Peyer's patch (tissue), 4 donors: Measurements from ENCODE around the gene BEST4.

ENCODE experiments used
- CTCF ChIP-seq, 6 experiments: fragments of 450-650 bp in 4 of 6; fragments of 200-600 bp in 2 of 6; sonication (generic) in 1 of 6; IDR thresholded peaks; one replicate each; pipeline ENCODE4 v1.5.1; 2017 to 2019; ENCODE audit warnings: antibody characterized with exemption in 6 of 6, mild to moderate bottlenecking in 3 of 6, moderate library complexity in 1 of 6
- POLR2A ChIP-seq, 2 donors: fragments of 450-650 bp; IDR thresholded peaks; one replicate each; pipeline ENCODE4 v1.5.1; 2017; ENCODE audit warnings: antibody characterized with exemption in 2 of 2, mild to moderate bottlenecking in 2 of 2, moderate library complexity in 2 of 2

- TF ChIP-seq CTCF (IDR thresholded peaks at IDR 0.05) (no peak), POLR2A (IDR thresholded peaks at IDR 0.05) (no peak)
Observed at GRCh38 chr1:44759077-44759476, 28.9 kb downstream of the BEST4 start.
